ENCODE data around the gene ARHGEF28. TPM values are rescaled to one million over a fixed set of nuclear protein-coding genes. Genes with fewer than 3 reads are reported as not detected.

ARHGEF28 gene
- total and polyA plus RNA-seq, 2 of the 13 experiments (the other 11 are each of a cell fraction or from before 2014, with no cell fraction given), result 17.4 to 34.1 TPM

- TF ChIP-seq ZNF407 (CRISPR knock-in tag; IDR thresholded peaks at IDR 0.05; ENCODE audit: not compliant biosample characterization) (no peak), BCLAF1 (IDR thresholded peaks at IDR 0.05) (no peak), YEATS2 (CRISPR knock-in tag; IDR thresholded peaks at IDR 0.05; ENCODE audit: borderline replicate concordance) (peak; percentile 73; the same call in 1 of the 2 replicates), DZIP1 (CRISPR knock-in tag; IDR thresholded peaks at IDR 0.05) (no peak), FIP1L1 (IDR thresholded peaks at IDR 0.05; ENCODE audit: borderline replicate concordance, insufficient read depth, low read depth, low read length) (no peak), ZNF468 (CRISPR knock-in tag; IDR thresholded peaks at IDR 0.05) (no peak), NFAT5 (CRISPR knock-in tag; IDR thresholded peaks at IDR 0.05) (no peak), ZNF605 (CRISPR knock-in tag; IDR thresholded peaks at IDR 0.05) (no peak), ZNF263 (CRISPR knock-in tag; IDR thresholded peaks at IDR 0.05) (no peak), STAT5B (CRISPR knock-in tag; IDR thresholded peaks at IDR 0.05) (no peak)
Measured at GRCh38 chr5:73858054-73858453, 232.1 kb downstream of the ARHGEF28 start (continued).
